ENCODE results near the gene SH3BP2.

DNA sequence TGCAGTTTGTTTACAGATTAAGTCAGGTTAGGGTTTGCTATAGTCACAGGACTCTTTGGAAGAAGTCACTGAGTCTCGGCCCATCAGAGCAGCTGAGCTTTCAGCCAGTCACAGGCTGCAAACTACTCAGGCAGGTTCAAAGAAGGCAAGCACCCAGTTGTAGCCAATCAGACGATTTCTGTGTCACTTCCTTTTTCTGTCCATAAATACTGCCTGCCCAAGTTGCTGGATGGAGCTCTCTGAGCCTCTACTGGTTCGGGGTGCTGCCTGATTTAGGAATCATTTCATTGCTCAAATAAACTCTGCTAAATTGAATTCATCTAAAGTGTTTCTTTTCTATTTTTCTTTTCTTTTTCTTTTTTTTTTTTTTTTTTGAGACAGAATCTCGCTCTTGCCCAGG, 7.3 kb upstream of the SH3BP2 start:
- TF ChIP-seq POLR2A (IDR thresholded peaks at IDR 0.05; ENCODE audit: low read depth, low read length) (0 out of 2 replicates have a peak, but pooled peaks have one; percentile 22), TAF1 (IDR thresholded peaks at IDR 0.05; ENCODE audit: borderline replicate concordance, low read depth, low read length) (no peak)
